Measurements from ENCODE around the gene ACP3.

GRCh38 chr3:132311841-132312240 is 5.4 kb upstream of the ACP3 start:
- TF ChIP-seq CTCF (IDR thresholded peaks at IDR 0.05 in 4 of 5, conservative IDR thresholded peaks at IDR 0.05 in 1 of 5) (no peak), POLR2A (IDR thresholded peaks at IDR 0.05) (no peak)

Measured in gastrocnemius medialis (tissue), 4 donors.